Endothelial cell of umbilical vein (primary cell): ENCODE measurements around the gene BAX.
A peak's percentile ranks its signal among the peaks of the same experiment; 100 is the strongest.

Source experiments
- EZH2 ChIP-seq: IDR thresholded peaks from 2 replicates; pipeline ENCODE4 v1.6.1; 2012; ENCODE audit warnings: borderline replicate concordance, low read depth, mild to moderate bottlenecking, moderate library complexity, low read length, inconsistent platforms; ENCODE audit not compliant: severe bottlenecking
- FOS ChIP-seq: IDR thresholded peaks from 2 replicates; pipeline ENCODE4 v1.6.1; 2011; ENCODE audit warnings: mild to moderate bottlenecking, low read length, moderate library complexity, borderline replicate concordance; ENCODE audit not compliant: insufficient read depth
- MAX ChIP-seq: IDR thresholded peaks from 2 replicates; pipeline ENCODE4 v1.6.1; 2011; ENCODE audit not compliant: insufficient read depth, insufficient read length
- MYC ChIP-seq: IDR thresholded peaks from one replicate; pipeline ENCODE4 v1.6.1; 2011; ENCODE audit warnings: mild to moderate bottlenecking, low read depth, low read length
- POLR2A ChIP-seq: IDR thresholded peaks from 2 replicates; pipeline ENCODE4 v1.6.1; 2012; ENCODE audit warnings: low read depth, mild to moderate bottlenecking, control low read depth, low read length
- POLR2AphosphoS5 ChIP-seq: IDR thresholded peaks from 2 replicates; pipeline ENCODE4 v1.6.1; 2012; ENCODE audit warnings: low read depth, mild to moderate bottlenecking, control low read depth, low read length, moderate library complexity; ENCODE audit not compliant: insufficient read depth
- TF ChIP-seq, protein P1 (sequence below), 2 donors: IDR thresholded peaks; 1 replicate in 1 of 2; 2 replicates in 1 of 2; pipeline ENCODE4 v1.5.1; 2011; ENCODE audit warnings: low read length in 2 of 2, mild to moderate bottlenecking in 2 of 2, moderate library complexity in 2 of 2, control low read depth in 1 of 2, inconsistent platforms in 1 of 2, low read depth in 1 of 2; ENCODE audit not compliant: insufficient read depth in 1 of 2; ENCODE audit errors: extremely low read depth in 1 of 2

DNA sequence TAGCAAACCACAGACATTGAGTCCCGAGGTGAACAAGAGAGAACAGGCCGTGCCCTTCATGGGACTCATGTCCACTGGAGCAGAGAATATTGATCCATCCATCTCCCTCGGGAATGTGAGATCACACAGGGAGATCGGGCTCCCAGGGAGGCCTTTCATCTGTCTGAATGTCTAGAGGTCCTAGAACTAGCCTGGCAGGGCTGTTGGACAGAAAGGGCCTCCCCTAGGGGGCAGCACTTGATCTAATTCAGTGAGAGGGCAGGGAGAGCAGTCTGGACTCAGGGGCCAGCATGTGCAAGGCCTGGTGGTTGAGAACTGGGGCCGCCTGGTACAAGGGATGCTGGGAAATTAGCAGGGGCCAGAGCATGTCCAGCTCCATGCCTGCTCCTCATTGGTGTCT is 43.3 kb downstream of the BAX start:
- TF ChIP-seq POLR2A: no peak
- TF ChIP-seq EZH2: no peak
- TF ChIP-seq, protein P1, sequence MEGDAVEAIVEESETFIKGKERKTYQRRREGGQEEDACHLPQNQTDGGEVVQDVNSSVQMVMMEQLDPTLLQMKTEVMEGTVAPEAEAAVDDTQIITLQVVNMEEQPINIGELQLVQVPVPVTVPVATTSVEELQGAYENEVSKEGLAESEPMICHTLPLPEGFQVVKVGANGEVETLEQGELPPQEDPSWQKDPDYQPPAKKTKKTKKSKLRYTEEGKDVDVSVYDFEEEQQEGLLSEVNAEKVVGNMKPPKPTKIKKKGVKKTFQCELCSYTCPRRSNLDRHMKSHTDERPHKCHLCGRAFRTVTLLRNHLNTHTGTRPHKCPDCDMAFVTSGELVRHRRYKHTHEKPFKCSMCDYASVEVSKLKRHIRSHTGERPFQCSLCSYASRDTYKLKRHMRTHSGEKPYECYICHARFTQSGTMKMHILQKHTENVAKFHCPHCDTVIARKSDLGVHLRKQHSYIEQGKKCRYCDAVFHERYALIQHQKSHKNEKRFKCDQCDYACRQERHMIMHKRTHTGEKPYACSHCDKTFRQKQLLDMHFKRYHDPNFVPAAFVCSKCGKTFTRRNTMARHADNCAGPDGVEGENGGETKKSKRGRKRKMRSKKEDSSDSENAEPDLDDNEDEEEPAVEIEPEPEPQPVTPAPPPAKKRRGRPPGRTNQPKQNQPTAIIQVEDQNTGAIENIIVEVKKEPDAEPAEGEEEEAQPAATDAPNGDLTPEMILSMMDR (IDR thresholded peaks at IDR 0.05; ENCODE audit: extremely low read depth in 1 of 2, insufficient read depth in 1 of 2, low read depth in 1 of 2, low read length in 2 of 2): peak; percentile 64 to 69
- no peak for TF ChIP-seq MYC
- TF ChIP-seq POLR2AphosphoS5: no peak
- TF ChIP-seq FOS: no peak
- no peak for TF ChIP-seq MAX
